Natural killer cell (primary cell): ENCODE results near the gene CD38. TPM values are rescaled to one million over a fixed set of nuclear protein-coding genes. Genes with fewer than 3 reads are reported as not detected.

Experiments used
- ATAC-seq, 3 donors: fragments of 150-1000 bp in 2 of 3; fragments of 200-7000 bp in 1 of 3; cut with Tn5 transposase; 1 replicate in 1 of 3; 2 replicates in 2 of 3; pipeline ENCODE4 v1.10.0; 2021; ENCODE audit warnings: mild to moderate bottlenecking in 2 of 3, moderate library complexity in 2 of 3
- DNase-seq, 2 donors: peaks; one replicate each; pipeline versions ENCODE4 v3.0.0 to v3.0.0-alpha.2; 2013 to 2021; ENCODE audit warnings: mixed read lengths in 1 of 2
- H3K27ac ChIP-seq: one replicate; pipeline ENCODE4 v1.5.1; 2013; ENCODE audit warnings: mild to moderate bottlenecking, low read length
- H3K27me3 ChIP-seq: one replicate; pipeline ENCODE4 v1.6.1; 2013; ENCODE audit warnings: low read length; ENCODE audit not compliant: control insufficient read depth, insufficient read depth
- H3K36me3 ChIP-seq: one replicate; pipeline ENCODE4 v1.6.1; 2013; ENCODE audit warnings: low read length; ENCODE audit not compliant: control insufficient read depth, insufficient read depth
- H3K4me1 ChIP-seq: one replicate; pipeline ENCODE4 v1.6.1; 2013; ENCODE audit warnings: low read length; ENCODE audit not compliant: control insufficient read depth, insufficient read depth
- H3K4me3 ChIP-seq: one replicate; pipeline ENCODE4 v1.5.1; 2013; ENCODE audit warnings: low read length
- H3K9me3 ChIP-seq: one replicate; pipeline ENCODE4 v1.6.1; 2013; ENCODE audit warnings: low read length; ENCODE audit not compliant: control insufficient read depth, insufficient read depth
- H3K27ac Mint-ChIP-seq, 2 donors: one replicate each; pipeline ENCODE4 v1.8.0; 2022; ENCODE audit warnings: mild to moderate bottlenecking in 2 of 2, mixed read lengths in 2 of 2, moderate library complexity in 1 of 2
- H3K27me3 Mint-ChIP-seq, 2 donors: one replicate each; pipeline ENCODE4 v1.8.0; 2022; ENCODE audit warnings: low read depth in 2 of 2, mixed read lengths in 2 of 2
- H3K36me3 Mint-ChIP-seq: one replicate; pipeline ENCODE4 v1.8.0; 2022; ENCODE audit warnings: mixed read lengths
- H3K4me1 Mint-ChIP-seq, 2 donors: one replicate each; pipeline ENCODE4 v1.8.0; 2022; ENCODE audit warnings: mixed read lengths in 2 of 2
- H3K4me3 Mint-ChIP-seq: one replicate; pipeline ENCODE4 v1.8.0; 2022; ENCODE audit warnings: mild to moderate bottlenecking, moderate library complexity, mixed read lengths
- H3K9me3 Mint-ChIP-seq, 2 donors: one replicate each; pipeline ENCODE4 v1.8.0; 2022; ENCODE audit warnings: mixed read lengths in 2 of 2
- CTCF ChIP-seq: fragments of 200-600 bp; IDR thresholded peaks from one replicate; pipeline ENCODE4 v1.8.0; 2022; ENCODE audit warnings: antibody characterized with exemption
- WGBS: methylation state at CpG from one replicate; pipeline ENCODE4 v1.1.7; 2013; ENCODE audit warnings: missing lambda C conversion rate; ENCODE audit not compliant: insufficient coverage; 5-methylcytosine and 5-hydroxymethylcytosine counted together
- intact Hi-C: fragments of 100-400 bp; cut with micrococcal nuclease; formaldehyde crosslinking; loops from one replicate; pipeline ENCODE4 v1.14.2; 2022
- total RNA-seq, 4 donors: library from RNA; stranded (reverse); fragments of 120-200 nt in 1 of 4; gene quantifications; one replicate each; pipeline versions ENCODE4 v1.2.3 to v1.2.4, GENCODE V29; 2013 to 2022

Gene CD38
- total RNA-seq, 3 donors from 2014 or later (not counting 1 experiment from before 2014, with no cell fraction given): 91.8 to 124 (median 98.8) TPM

GRCh38 chr4:15899511-15899910 lies 121.4 kb downstream of the CD38 start:
- H3K4me3 ChIP-seq: no peak overlapping the region
- H3K27ac Mint-ChIP-seq: no peak overlapping the region
- intact Hi-C loops: no loop called here
- H3K4me3 Mint-ChIP-seq: no peak overlapping the region
- no peaks in the 10 kb centered on the region for H3K9me3 ChIP-seq
- no peak for DNase-seq
- 100% methylated on average over 1 of the region's 1 CpG for WGBS
- H3K9me3 Mint-ChIP-seq: no peaks in the 10 kb centered on the region
- peaks cover 19 to 27% of the 10 kb centered on the region in 2 donors for H3K27me3 Mint-ChIP-seq
- no peaks in the 10 kb centered on the region for H3K36me3 Mint-ChIP-seq
- no peaks in the 10 kb centered on the region for H3K36me3 ChIP-seq
- no peak for ATAC-seq
- H3K4me1 ChIP-seq: peaks cover 15% of the 10 kb centered on the region
- no peak overlapping the region for H3K27ac ChIP-seq
- TF ChIP-seq CTCF: no peak
- no peaks in the 10 kb centered on the region for H3K27me3 ChIP-seq
- peaks cover 18 to 29% of the 10 kb centered on the region in 2 donors for H3K4me1 Mint-ChIP-seq

GRCh38 chr4:15901007-15901406 lies 122.9 kb downstream of the CD38 start:
- H3K4me1 ChIP-seq: peaks cover 15% of the 10 kb centered on the region
- no peak for DNase-seq
- no peaks in the 10 kb centered on the region for H3K36me3 ChIP-seq
- 91% methylated on average over 3 of the region's 3 CpGs for WGBS
- Mint-ChIP-seq H3K9me3 (no peaks in the 10 kb centered on the region), H3K36me3 (no peaks in the 10 kb centered on the region), H3K27ac (no peak overlapping the region), H3K27me3 (peaks cover 19 to 29% of the 10 kb centered on the region in 2 donors), H3K4me1 (peaks cover 18 to 29% of the 10 kb centered on the region in 2 donors), H3K4me3 (no peak overlapping the region)
- H3K4me3 ChIP-seq: no peak overlapping the region
- intact Hi-C loops: no loop called here
- no peak for TF ChIP-seq CTCF
- H3K9me3 ChIP-seq: no peaks in the 10 kb centered on the region
- ATAC-seq: no peak
- no peak overlapping the region for H3K27ac ChIP-seq
- H3K27me3 ChIP-seq: no peaks in the 10 kb centered on the region

GRCh38 chr4:15901998-15902397 lies 123.9 kb downstream of the CD38 start:
- no peak overlapping the region for H3K4me3 ChIP-seq
- DNase-seq: no peak
- H3K9me3 ChIP-seq: no peaks in the 10 kb centered on the region
- H3K27me3 ChIP-seq: no peaks in the 10 kb centered on the region
- H3K36me3 ChIP-seq: no peaks in the 10 kb centered on the region
- no peak overlapping the region for H3K4me3 Mint-ChIP-seq
- no peak overlapping the region for H3K27ac ChIP-seq
- peaks cover 19 to 27% of the 10 kb centered on the region in 2 donors for H3K27me3 Mint-ChIP-seq
- no peak for TF ChIP-seq CTCF
- H3K4me1 Mint-ChIP-seq: peaks cover 18 to 29% of the 10 kb centered on the region in 2 donors
- intact Hi-C loops: no loop called here
- no peaks in the 10 kb centered on the region for H3K36me3 Mint-ChIP-seq
- no peak overlapping the region for H3K27ac Mint-ChIP-seq
- H3K4me1 ChIP-seq: peaks cover 15% of the 10 kb centered on the region
- no peaks in the 10 kb centered on the region for H3K9me3 Mint-ChIP-seq
- ATAC-seq: peak in 1 of 3 donors; percentile 33
- 25% methylated on average over 2 of the region's 2 CpGs for WGBS

- Mint-ChIP-seq H3K27me3 (peaks cover 19 to 27% of the 10 kb centered on the region in 2 donors), H3K9me3 (no peaks in the 10 kb centered on the region), H3K36me3 (no peaks in the 10 kb centered on the region), H3K27ac (no peak overlapping the region), H3K4me3 (no peak overlapping the region), H3K4me1 (peaks cover 18 to 29% of the 10 kb centered on the region in 2 donors)
- Histone ChIP-seq H3K27me3 (no peaks in the 10 kb centered on the region), H3K9me3 (no peaks in the 10 kb centered on the region), H3K4me1 (peaks cover 15% of the 10 kb centered on the region), H3K27ac (no peak overlapping the region), H3K4me3 (no peak overlapping the region), H3K36me3 (no peaks in the 10 kb centered on the region)
- ATAC-seq: peak in 1 of 3 donors; percentile 55
- no peak for DNase-seq
- intact Hi-C loops: no loop called here
- TF ChIP-seq CTCF: no peak
- 63% methylated on average over 2 of the region's 2 CpGs for WGBS
These were observed 124.6 kb downstream of the CD38 start for GRCh38 chr4:15902746-15903145.
